Left lung (tissue), 10 donors: Measurements from ENCODE around the gene FTSJ1. TPM values are rescaled to one million over a fixed set of nuclear protein-coding genes. Genes with fewer than 3 reads are reported as not detected.

ENCODE experiments used
- ATAC-seq: fragments of 200-7000 bp; cut with Tn5 transposase; one replicate; pipeline ENCODE4 v1.9.1; 2020; ENCODE audit warnings: moderate library complexity
- DNase-seq, 4 donors: peaks; one replicate each; pipeline ENCODE4 v3.0.0-alpha.2; 2013 to 2020
- H3K27ac ChIP-seq, 2 donors: fragments of 200-600 bp; sonication (generic) in 1 of 2; one replicate each; pipeline versions ENCODE4 v1.5.0 to v1.8.0; 2020 to 2021
- H3K27me3 ChIP-seq, 2 donors: fragments of 200-600 bp; sonication (generic) in 1 of 2; one replicate each; pipeline versions ENCODE4 v1.5.0 to v1.8.0; 2020 to 2021
- H3K36me3 ChIP-seq, 2 donors: fragments of 200-600 bp; sonication (generic) in 1 of 2; one replicate each; pipeline versions ENCODE4 v1.5.0 to v1.8.0; 2020 to 2021
- H3K4me1 ChIP-seq, 2 donors: fragments of 200-600 bp; one replicate each; pipeline ENCODE4 v1.8.0; 2021
- H3K4me3 ChIP-seq, 2 donors: fragments of 200-600 bp; sonication (generic) in 1 of 2; one replicate each; pipeline versions ENCODE4 v1.5.0 to v1.8.0; 2020 to 2021; ENCODE audit warnings: mild to moderate bottlenecking in 1 of 2
- H3K9me3 ChIP-seq, 2 donors: fragments of 200-600 bp; sonication (generic) in 1 of 2; one replicate each; pipeline versions ENCODE4 v1.5.0 to v1.8.0; 2020 to 2021
- CTCF ChIP-seq, 2 donors: fragments of 200-600 bp; sonication (generic) in 1 of 2; IDR thresholded peaks; one replicate each; pipeline versions ENCODE4 v1.5.0 to v1.8.0; 2021; ENCODE audit warnings: antibody characterized with exemption in 2 of 2
- intact Hi-C, 2 donors: fragments of 100-400 bp; cut with DNase I; formaldehyde crosslinking; loops; one replicate each; pipeline versions ENCODE4 v1.11.2 to v1.14.2; 2022
- polyA plus RNA-seq, 6 donors: library from polyadenylated mRNA; unstranded; fragments of 120-200 nt; gene quantifications; one replicate each; pipeline ENCODE4 v1.2.1, GENCODE V29; 2013; ENCODE audit not compliant: insufficient read length in 6 of 6
- total RNA-seq, 2 donors: library from RNA; stranded (reverse); fragmentation: NEBNext Ultra II Directional; extraction: Animal tissue kit (Norgen Biotek cat#: 25700); gene quantifications; one replicate each; pipeline ENCODE4 v1.2.1, GENCODE V29; 2021
- donor health status: DM: no; HTN: yes; CAD: no.
- donor health status: DM: no; HTN: no; CAD: no.

The FTSJ1 gene
- total and polyA plus RNA-seq, 8 donors = 33.7 to 46.6 (median 38.8) TPM

GRCh38 chrX:48505481-48505880, 29.5 kb downstream of the FTSJ1 start:
- Histone ChIP-seq H3K36me3 (no peaks in the 10 kb centered on the region), H3K4me3 (no peak overlapping the region), H3K9me3 (no peaks in the 10 kb centered on the region), H3K27ac (no peak overlapping the region), H3K27me3 (no peaks in the 10 kb centered on the region), H3K4me1 (peaks cover 0 to 7% of the 10 kb centered on the region in 2 donors)
- no peak for TF ChIP-seq CTCF (IDR thresholded peaks at IDR 0.05)
- ATAC-seq = no peak
- intact Hi-C loops = no loop called here
- DNase-seq = no peak

GRCh38 chrX:48507246-48507645, 31.2 kb downstream of the FTSJ1 start:
- ATAC-seq = no peak
- Histone ChIP-seq H3K9me3 (no peaks in the 10 kb centered on the region), H3K4me1 (peaks cover 0 to 7% of the 10 kb centered on the region in 2 donors), H3K36me3 (no peaks in the 10 kb centered on the region), H3K27ac (no peak overlapping the region), H3K4me3 (no peak overlapping the region), H3K27me3 (no peaks in the 10 kb centered on the region)
- intact Hi-C loops = no loop called here
- TF ChIP-seq CTCF (IDR thresholded peaks at IDR 0.05) = no peak
- no peak for DNase-seq

GRCh38 chrX:48508400-48509244, 32.6 kb downstream of the FTSJ1 start, which contains the start of gene PORCN:
Gene PORCN (plus strand): TSS chrX:48508992. CDS start chrX:48509821, 829 bp downstream.
- peaks cover 0 to 7% of the 10 kb centered on the region in 2 donors for H3K4me1 ChIP-seq
- H3K36me3 ChIP-seq = no peaks in the 10 kb centered on the region
- ATAC-seq (peak; percentile 98), DNase-seq (peak; percentile 40 to 95 (median 80))
- intact Hi-C loops = no loop called here
- peak within 1 kb of the TSS; percentile 44 to 55 for H3K4me3 ChIP-seq
- H3K27ac ChIP-seq = peak within 1 kb of the TSS; percentile 24 to 66
- no peak for TF ChIP-seq CTCF (IDR thresholded peaks at IDR 0.05)
- H3K27me3 ChIP-seq = no peaks in the 10 kb centered on the region
- no peaks in the 10 kb centered on the region for H3K9me3 ChIP-seq

GRCh38 chrX:48509245-48509590, 33.2 kb downstream of the FTSJ1 start:
- ATAC-seq = peak; percentile 9
- no peak for TF ChIP-seq CTCF (IDR thresholded peaks at IDR 0.05)
- Histone ChIP-seq H3K36me3 (no peaks in the 10 kb centered on the region), H3K27ac (no peak overlapping the region), H3K4me1 (peaks cover 0 to 7% of the 10 kb centered on the region in 2 donors), H3K27me3 (no peaks in the 10 kb centered on the region), H3K4me3 (peak overlapping the region; percentile 44 to 55), H3K9me3 (no peaks in the 10 kb centered on the region)
- DNase-seq = no peak
- intact Hi-C loops = no loop called here

GRCh38 chrX:48509619-48510018, 33.6 kb downstream of the FTSJ1 start:
- no peaks in the 10 kb centered on the region for H3K36me3 ChIP-seq
- no peak overlapping the region for H3K27ac ChIP-seq
- ATAC-seq (no peak), DNase-seq (no peak)
- intact Hi-C loops = no loop called here
- peak overlapping the region; percentile 44 to 55 for H3K4me3 ChIP-seq
- no peak for TF ChIP-seq CTCF (IDR thresholded peaks at IDR 0.05)
- H3K27me3 ChIP-seq = no peaks in the 10 kb centered on the region
- H3K9me3 ChIP-seq = no peaks in the 10 kb centered on the region
- H3K4me1 ChIP-seq = peaks cover 0 to 7% of the 10 kb centered on the region in 2 donors
